ENCODE data around the gene PXMP4.

DNA sequence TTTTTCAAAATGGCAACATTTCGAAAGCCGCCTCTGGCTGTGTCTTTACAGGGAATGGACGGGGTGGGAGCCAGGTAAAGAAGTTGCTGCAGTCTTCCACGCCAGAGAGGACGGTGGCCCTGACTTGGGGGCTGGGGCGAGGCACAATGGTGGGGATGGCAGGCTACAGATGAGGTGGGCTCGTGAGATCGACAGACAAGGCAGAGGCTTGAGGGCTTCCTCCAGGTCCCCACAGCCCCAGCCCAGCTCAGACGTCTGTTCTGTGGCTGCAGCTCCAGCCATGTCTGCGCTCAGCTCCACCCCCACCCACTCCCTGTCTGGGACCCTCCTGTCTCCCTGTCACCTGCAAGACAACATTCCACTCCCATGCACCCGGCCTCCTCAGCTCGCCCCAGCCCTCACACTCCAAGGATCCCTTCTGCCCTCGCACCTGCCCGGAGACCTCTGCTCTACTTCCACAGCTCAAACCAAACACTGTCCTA, 65.4 kb downstream of the PXMP4 start:
- TF ChIP-seq BHLHE40 (IDR thresholded peaks at IDR 0.05; ENCODE audit: low read depth, low read length) (no peak), JUNB (IDR thresholded peaks at IDR 0.05) (no peak), MAFK (IDR thresholded peaks at IDR 0.05; ENCODE audit: partially characterized antibody) (no peak), GATA3 (IDR thresholded peaks at IDR 0.05; ENCODE audit: borderline replicate concordance) (no peak), EP300 (IDR thresholded peaks at IDR 0.05) (no peak), CHD2 (IDR thresholded peaks at IDR 0.05; ENCODE audit: low read length, partially characterized antibody) (no peak), POLR2A (IDR thresholded peaks at IDR 0.05; ENCODE audit: low read length) (no peak)
- TF ChIP-seq, protein P1, sequence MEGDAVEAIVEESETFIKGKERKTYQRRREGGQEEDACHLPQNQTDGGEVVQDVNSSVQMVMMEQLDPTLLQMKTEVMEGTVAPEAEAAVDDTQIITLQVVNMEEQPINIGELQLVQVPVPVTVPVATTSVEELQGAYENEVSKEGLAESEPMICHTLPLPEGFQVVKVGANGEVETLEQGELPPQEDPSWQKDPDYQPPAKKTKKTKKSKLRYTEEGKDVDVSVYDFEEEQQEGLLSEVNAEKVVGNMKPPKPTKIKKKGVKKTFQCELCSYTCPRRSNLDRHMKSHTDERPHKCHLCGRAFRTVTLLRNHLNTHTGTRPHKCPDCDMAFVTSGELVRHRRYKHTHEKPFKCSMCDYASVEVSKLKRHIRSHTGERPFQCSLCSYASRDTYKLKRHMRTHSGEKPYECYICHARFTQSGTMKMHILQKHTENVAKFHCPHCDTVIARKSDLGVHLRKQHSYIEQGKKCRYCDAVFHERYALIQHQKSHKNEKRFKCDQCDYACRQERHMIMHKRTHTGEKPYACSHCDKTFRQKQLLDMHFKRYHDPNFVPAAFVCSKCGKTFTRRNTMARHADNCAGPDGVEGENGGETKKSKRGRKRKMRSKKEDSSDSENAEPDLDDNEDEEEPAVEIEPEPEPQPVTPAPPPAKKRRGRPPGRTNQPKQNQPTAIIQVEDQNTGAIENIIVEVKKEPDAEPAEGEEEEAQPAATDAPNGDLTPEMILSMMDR (IDR thresholded peaks at IDR 0.05) = no peak
- TF ChIP-seq, protein P2, sequence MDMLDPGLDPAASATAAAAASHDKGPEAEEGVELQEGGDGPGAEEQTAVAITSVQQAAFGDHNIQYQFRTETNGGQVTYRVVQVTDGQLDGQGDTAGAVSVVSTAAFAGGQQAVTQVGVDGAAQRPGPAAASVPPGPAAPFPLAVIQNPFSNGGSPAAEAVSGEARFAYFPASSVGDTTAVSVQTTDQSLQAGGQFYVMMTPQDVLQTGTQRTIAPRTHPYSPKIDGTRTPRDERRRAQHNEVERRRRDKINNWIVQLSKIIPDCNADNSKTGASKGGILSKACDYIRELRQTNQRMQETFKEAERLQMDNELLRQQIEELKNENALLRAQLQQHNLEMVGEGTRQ (IDR thresholded peaks at IDR 0.05) = no peak

All from A549 (cell line).